NT2/D1 (cell line): Measurements from ENCODE around the gene OR2S2.

Experiments used
- DNase-seq: peaks from one replicate; pipeline ENCODE4 v3.0.0-alpha.2; 2011; ENCODE audit warnings: low read depth, low spot score
- H3K27me3 ChIP-seq: 2 replicates; pipeline ENCODE4 v1.6.0; 2011; ENCODE audit warnings: mild to moderate bottlenecking; ENCODE audit not compliant: insufficient read length, insufficient read depth
- H3K36me3 ChIP-seq: 2 replicates; pipeline ENCODE4 v1.6.1; 2011; ENCODE audit warnings: mild to moderate bottlenecking, low read length, mixed read lengths; ENCODE audit not compliant: insufficient read depth, insufficient read length
- H3K4me1 ChIP-seq: 2 replicates; pipeline ENCODE4 v1.5.1; 2011; ENCODE audit not compliant: insufficient read depth, insufficient read length
- H3K4me3 ChIP-seq: 2 replicates; pipeline ENCODE4 v1.5.1; 2011; ENCODE audit warnings: low read depth; ENCODE audit not compliant: insufficient read length
- H3K9ac ChIP-seq: 2 replicates; pipeline ENCODE4 v1.6.0; 2011; ENCODE audit warnings: low read depth; ENCODE audit not compliant: insufficient read length
- H3K9me3 ChIP-seq: 2 replicates; pipeline ENCODE4 v1.5.1; 2011; ENCODE audit warnings: mild to moderate bottlenecking, low read length; ENCODE audit not compliant: insufficient read depth
- SUZ12 ChIP-seq: IDR thresholded peaks from 2 replicates; pipeline ENCODE4 v1.6.1; 2011; ENCODE audit not compliant: insufficient read length, insufficient read depth; ENCODE audit errors: extremely low read depth
- YY1 ChIP-seq: IDR thresholded peaks from 2 replicates; pipeline ENCODE4 v1.6.1; 2011; ENCODE audit not compliant: insufficient read length, insufficient read depth
- ZNF274 ChIP-seq: IDR thresholded peaks from 2 replicates; pipeline ENCODE4 v1.6.1; 2011; ENCODE audit warnings: mild to moderate bottlenecking, low read depth, low read length

Gene OR2S2

GRCh38 chr9:35960039-35960655 is 2.2 kb upstream of the OR2S2 start:
- no peak for DNase-seq
- no peaks in the 10 kb centered on the region for H3K36me3 ChIP-seq
- H3K4me1 ChIP-seq, result no peaks in the 10 kb centered on the region
- no peaks in the 10 kb centered on the region for H3K9me3 ChIP-seq
- TF ChIP-seq YY1 (no peak), ZNF274 (no peak), SUZ12 (no peak)
- H3K9ac ChIP-seq, result no peak overlapping the region
- H3K27me3 ChIP-seq, result peaks cover 4% of the 10 kb centered on the region
- H3K4me3 ChIP-seq, result no peak overlapping the region

DNA sequence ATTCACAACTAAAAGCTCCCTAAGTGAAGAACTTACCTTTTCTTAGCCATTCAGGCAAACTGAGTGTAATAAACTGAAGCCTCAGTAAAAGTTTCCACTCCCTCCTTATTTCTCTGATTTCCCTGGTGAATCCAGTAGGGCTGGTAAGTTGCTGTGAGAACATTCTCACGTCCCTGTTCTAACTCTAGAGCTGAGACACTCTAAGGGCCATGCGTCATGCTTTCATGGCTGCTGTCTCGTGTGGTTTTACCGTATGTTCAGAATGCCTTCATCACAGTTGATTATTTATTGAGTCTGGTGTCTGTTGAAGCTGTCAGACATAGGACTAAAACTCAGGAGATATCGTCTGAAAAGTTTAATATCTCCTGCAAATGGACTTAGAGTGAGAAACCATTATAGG is 1.3 kb downstream of the OR2S2 start:
- H3K36me3 ChIP-seq, result no peaks in the 10 kb centered on the region
- no peak for TF ChIP-seq SUZ12
- TF ChIP-seq ZNF274, result no peak
- TF ChIP-seq YY1, result no peak
- peaks cover 4% of the 10 kb centered on the region for H3K27me3 ChIP-seq
- H3K9me3 ChIP-seq, result no peaks in the 10 kb centered on the region
- no peak for DNase-seq
- no peaks in the 10 kb centered on the region for H3K4me1 ChIP-seq
- no peak overlapping the region for H3K4me3 ChIP-seq
- no peak overlapping the region for H3K9ac ChIP-seq

- Histone ChIP-seq H3K9me3 (no peaks in the 10 kb centered on the region), H3K27me3 (peaks cover 4% of the 10 kb centered on the region), H3K9ac (no peak overlapping the region), H3K4me1 (no peaks in the 10 kb centered on the region), H3K4me3 (no peak overlapping the region), H3K36me3 (no peaks in the 10 kb centered on the region)
- peak; percentile 74 for DNase-seq
- TF ChIP-seq ZNF274 (no peak), SUZ12 (no peak), YY1 (no peak)
Measured at GRCh38 chr9:35954942-35955546, 2.9 kb downstream of the OR2S2 start.

- DNase-seq, result no peak
- no peak overlapping the region for H3K4me3 ChIP-seq
- H3K27me3 ChIP-seq, result peaks cover 2% of the 10 kb centered on the region
- H3K36me3 ChIP-seq, result no peaks in the 10 kb centered on the region
- H3K9me3 ChIP-seq, result no peaks in the 10 kb centered on the region
- H3K9ac ChIP-seq, result no peak overlapping the region
- no peaks in the 10 kb centered on the region for H3K4me1 ChIP-seq
- TF ChIP-seq YY1 (no peak), ZNF274 (no peak), SUZ12 (no peak)
Measured at GRCh38 chr9:35952526-35953191, 5.3 kb downstream of the OR2S2 start.

DNA sequence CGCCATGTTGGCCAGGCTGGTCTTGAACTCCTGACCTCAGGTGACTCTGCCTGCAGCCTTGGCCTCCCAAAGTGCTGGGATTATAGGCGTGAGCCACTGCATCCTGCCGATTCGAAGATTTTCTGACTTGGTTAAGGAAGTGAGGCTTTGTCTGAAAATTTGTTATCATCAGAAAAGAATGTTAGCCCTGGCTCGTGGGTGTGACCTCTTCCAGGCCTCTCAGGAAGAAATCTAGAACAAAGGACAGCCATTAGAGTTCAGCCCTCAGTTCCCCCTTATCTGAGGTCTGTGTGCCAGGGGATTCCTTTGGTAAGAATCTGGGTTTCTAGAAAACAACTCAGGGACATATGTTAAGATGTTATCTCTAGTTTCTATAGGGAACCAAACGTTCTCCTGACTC is 6.2 kb downstream of the OR2S2 start:
- H3K9me3 ChIP-seq, result no peaks in the 10 kb centered on the region
- H3K4me3 ChIP-seq, result no peak overlapping the region
- no peak overlapping the region for H3K9ac ChIP-seq
- H3K27me3 ChIP-seq, result no peaks in the 10 kb centered on the region
- TF ChIP-seq YY1, result no peak
- no peak for TF ChIP-seq SUZ12
- no peak for TF ChIP-seq ZNF274
- no peak for DNase-seq
- H3K4me1 ChIP-seq, result no peaks in the 10 kb centered on the region
- H3K36me3 ChIP-seq, result no peaks in the 10 kb centered on the region

DNA sequence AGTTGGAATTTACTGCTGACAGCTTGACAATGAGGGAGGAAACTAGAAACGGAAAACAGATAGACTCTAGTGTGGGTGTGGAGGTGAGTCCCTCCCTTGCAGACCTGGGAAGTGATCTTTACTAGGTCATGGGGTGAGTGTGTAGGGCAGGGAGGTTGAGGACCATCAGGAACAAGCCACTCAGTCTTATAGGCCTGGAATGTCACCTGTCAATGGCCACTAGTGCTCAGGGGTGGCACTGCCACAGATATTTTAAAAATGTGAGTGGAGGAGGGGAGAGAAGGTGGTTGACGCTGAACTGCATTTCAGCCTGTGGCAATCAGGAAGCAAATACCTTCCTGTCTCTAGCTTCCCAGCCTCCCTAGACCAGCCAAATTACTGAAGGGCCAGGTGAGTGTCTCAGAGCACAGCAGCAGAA is 9.0 kb downstream of the OR2S2 start:
- Histone ChIP-seq H3K27me3 (no peaks in the 10 kb centered on the region), H3K36me3 (no peaks in the 10 kb centered on the region), H3K9me3 (no peaks in the 10 kb centered on the region), H3K4me1 (no peaks in the 10 kb centered on the region), H3K9ac (no peak overlapping the region), H3K4me3 (no peak overlapping the region)
- no peak for TF ChIP-seq YY1
- TF ChIP-seq ZNF274, result no peak
- TF ChIP-seq SUZ12, result no peak
- no peak for DNase-seq

DNA sequence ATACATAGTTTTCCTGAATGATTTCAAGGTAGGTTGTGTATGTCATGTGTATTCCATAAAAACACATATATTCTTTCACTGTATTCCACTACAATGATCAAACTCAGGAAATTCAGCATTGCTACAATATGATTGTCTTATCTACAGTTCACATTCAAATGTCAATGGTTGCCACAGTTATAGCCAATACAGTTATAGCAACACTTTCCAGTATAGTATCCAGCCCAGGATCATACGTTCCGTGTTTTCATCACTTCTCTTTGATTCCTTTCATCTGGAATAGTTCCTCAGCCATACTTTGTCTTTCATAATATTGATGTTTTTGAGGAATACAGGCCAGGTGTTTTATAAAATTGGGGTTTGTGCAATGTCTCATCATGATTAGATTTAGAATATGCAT is 9.5 kb downstream of the OR2S2 start:
- Histone ChIP-seq H3K9ac (no peak overlapping the region), H3K4me3 (no peak overlapping the region), H3K36me3 (no peaks in the 10 kb centered on the region), H3K27me3 (no peaks in the 10 kb centered on the region), H3K9me3 (no peaks in the 10 kb centered on the region), H3K4me1 (no peaks in the 10 kb centered on the region)
- no peak for TF ChIP-seq ZNF274
- TF ChIP-seq SUZ12, result no peak
- DNase-seq, result no peak
